IPS-15b (cell line): ENCODE results near the gene MED27.
"Not testable (repeated sequence)": the region's sequence is repeated elsewhere in the genome, so short reads cannot be mapped to it uniquely, and the experiment has no call there.

ENCODE experiments used
- H3K27me3 ChIP-seq: one replicate; pipeline ENCODE4 v1.6.1; 2013; ENCODE audit warnings: low read length; ENCODE audit not compliant: control insufficient read depth, insufficient read depth
- H3K36me3 ChIP-seq: one replicate; pipeline ENCODE4 v1.6.1; 2013; ENCODE audit warnings: low read length; ENCODE audit not compliant: control insufficient read depth, insufficient read depth
- H3K4me1 ChIP-seq: one replicate; pipeline ENCODE4 v1.6.1; 2013; ENCODE audit warnings: mild to moderate bottlenecking, low read length; ENCODE audit not compliant: control insufficient read depth, insufficient read depth
- H3K4me3 ChIP-seq: one replicate; pipeline ENCODE4 v1.5.1; 2013; ENCODE audit warnings: low read depth, low read length
- H3K9ac ChIP-seq: one replicate; pipeline ENCODE4 v1.6.1; 2013; ENCODE audit warnings: low read depth, mild to moderate bottlenecking, low read length
- H3K9me3 ChIP-seq: one replicate; pipeline ENCODE4 v1.6.1; 2013; ENCODE audit warnings: mild to moderate bottlenecking, low read length; ENCODE audit not compliant: control insufficient read depth, insufficient read depth

MED27 gene

GRCh38 chr9:132010201-132010600 lies 69.5 kb downstream of the MED27 start:
- H3K4me1 ChIP-seq = peaks cover 16% of the 10 kb centered on the region
- not testable (repeated sequence) for H3K9ac ChIP-seq, H3K27me3 ChIP-seq, H3K9me3 ChIP-seq, H3K4me3 ChIP-seq, H3K36me3 ChIP-seq

DNA sequence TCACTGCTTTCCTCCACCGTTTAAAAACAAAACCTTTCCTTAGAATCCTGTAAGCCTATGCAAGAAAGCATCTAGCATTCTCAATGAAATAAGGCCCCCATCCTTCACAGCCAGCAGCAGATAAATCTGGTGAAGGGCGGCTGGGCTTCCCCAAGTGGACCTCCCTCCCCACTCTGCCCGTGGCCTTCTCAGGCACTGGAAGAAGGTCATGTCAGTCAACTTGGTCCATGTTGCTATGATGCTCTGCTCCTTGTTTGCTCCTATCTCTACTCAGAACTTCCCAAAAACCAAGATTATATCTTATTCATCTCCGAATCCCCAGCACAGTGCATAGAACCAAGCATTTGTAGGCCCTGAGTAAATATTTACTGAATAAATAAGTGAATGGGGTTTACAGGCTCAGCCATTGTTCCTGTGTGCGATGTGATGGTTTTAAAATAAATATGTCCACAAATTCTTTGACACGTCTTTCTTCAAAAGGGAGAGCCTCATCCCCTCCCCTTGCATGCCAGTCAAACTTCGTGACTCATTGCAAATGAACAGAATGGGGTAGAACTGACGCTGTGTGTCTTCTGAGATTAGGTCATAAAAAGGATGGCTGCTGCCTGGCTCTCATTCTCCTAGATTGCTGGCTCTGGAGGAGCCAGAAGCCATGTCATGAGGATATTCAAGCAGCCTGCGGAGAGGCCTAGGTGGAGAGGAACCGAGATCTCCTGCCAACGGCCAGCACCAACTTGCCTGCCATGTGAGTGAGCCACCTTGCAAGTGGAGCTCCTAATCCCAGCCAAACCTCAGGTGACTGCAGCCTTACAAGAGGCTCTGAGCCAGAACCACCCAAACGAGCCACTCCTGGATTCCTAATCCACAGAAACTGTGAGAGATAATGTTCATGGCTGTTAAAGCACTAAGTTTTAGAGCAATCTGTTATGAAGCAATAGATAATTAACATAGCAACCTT lies 70.5 kb downstream of the MED27 start:
- Histone ChIP-seq H3K36me3 (no peaks in the 10 kb centered on the region), H3K4me1 (peaks cover 16% of the 10 kb centered on the region), H3K4me3 (no peak overlapping the region), H3K9me3 (no peaks in the 10 kb centered on the region), H3K27me3 (no peaks in the 10 kb centered on the region), H3K9ac (no peak overlapping the region)

- H3K9ac ChIP-seq = no peak overlapping the region
- no peak overlapping the region for H3K4me3 ChIP-seq
- no peaks in the 10 kb centered on the region for H3K36me3 ChIP-seq
- no peaks in the 10 kb centered on the region for H3K9me3 ChIP-seq
- no peaks in the 10 kb centered on the region for H3K27me3 ChIP-seq
- H3K4me1 ChIP-seq = peaks cover 22% of the 10 kb centered on the region
These were observed 71.4 kb downstream of the MED27 start for GRCh38 chr9:132008184-132008803.

- Histone ChIP-seq H3K4me3 (no peak overlapping the region), H3K36me3 (no peaks in the 10 kb centered on the region), H3K9ac (no peak overlapping the region), H3K9me3 (no peaks in the 10 kb centered on the region), H3K27me3 (no peaks in the 10 kb centered on the region), H3K4me1 (peaks cover 28% of the 10 kb centered on the region)
These were observed 72.2 kb downstream of the MED27 start for GRCh38 chr9:132007371-132008025.

DNA sequence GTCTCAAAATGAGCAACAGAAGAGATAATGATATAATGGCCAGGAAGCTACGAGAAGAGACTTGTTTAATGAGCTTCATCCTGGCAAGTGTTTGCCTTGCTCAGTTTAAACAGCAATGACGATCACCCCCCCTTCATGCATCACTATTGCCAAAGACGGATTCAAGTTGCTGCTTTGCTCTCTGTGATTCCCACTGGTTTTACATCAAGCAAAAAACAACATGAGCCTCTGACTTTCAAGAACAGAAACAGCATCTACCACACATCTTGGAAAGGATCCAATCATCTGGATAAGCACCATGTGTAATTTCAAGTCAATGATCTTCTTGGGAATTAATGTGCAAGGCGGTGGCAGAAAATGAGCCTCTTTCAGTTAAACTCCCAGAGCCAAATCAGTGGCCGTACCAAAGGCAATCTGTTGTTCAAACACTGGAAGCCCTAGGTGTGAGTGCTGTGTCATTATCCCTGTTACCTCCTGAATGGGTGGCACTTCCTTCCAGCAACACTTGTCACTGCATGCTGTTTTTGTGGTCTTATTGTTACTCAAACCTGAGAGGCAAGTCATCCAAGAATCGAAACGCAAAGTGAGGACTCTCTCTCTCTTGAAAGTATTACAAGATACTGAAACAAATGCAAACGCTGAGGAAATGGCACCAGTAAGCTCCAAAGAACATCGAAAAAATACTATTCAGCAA lies 72.8 kb downstream of the MED27 start:
- Histone ChIP-seq H3K9me3 (no peaks in the 10 kb centered on the region), H3K4me3 (no peak overlapping the region), H3K27me3 (no peaks in the 10 kb centered on the region), H3K9ac (no peak overlapping the region), H3K4me1 (peaks cover 34% of the 10 kb centered on the region), H3K36me3 (no peaks in the 10 kb centered on the region)

- peaks cover 35% of the 10 kb centered on the region for H3K4me1 ChIP-seq
- H3K9ac ChIP-seq = no peak overlapping the region
These were observed 73.8 kb downstream of the MED27 start for GRCh38 chr9:132005899-132006298.

DNA sequence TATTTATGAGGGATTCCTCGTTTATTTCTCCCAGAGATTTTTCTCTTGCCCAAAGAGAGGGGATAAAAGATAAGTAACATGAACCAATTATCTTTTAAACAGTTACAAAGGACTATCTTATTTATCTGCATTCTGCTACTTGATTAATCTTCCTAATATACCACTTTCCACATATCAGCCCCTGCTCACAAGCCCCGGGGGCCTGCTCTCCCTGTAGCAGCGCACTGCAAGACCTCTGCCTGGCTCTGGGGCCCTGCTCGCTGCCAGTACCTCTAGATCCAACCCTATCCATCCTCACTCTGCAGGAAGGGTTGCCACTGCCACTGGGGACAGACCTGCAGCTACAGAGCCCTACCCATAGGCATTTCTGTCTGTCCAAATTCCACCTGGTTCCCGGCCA lies 75.3 kb downstream of the MED27 start:
- no peak overlapping the region for H3K4me3 ChIP-seq
- no peak overlapping the region for H3K9ac ChIP-seq
- H3K36me3 ChIP-seq = no peaks in the 10 kb centered on the region
- H3K4me1 ChIP-seq = peaks cover 35% of the 10 kb centered on the region
- H3K27me3 ChIP-seq = no peaks in the 10 kb centered on the region
- H3K9me3 ChIP-seq = no peaks in the 10 kb centered on the region

More at GRCh38 chr9:132005899-132006298, 73.8 kb downstream of the MED27 start:
- H3K27me3 ChIP-seq = no peaks in the 10 kb centered on the region
- no peaks in the 10 kb centered on the region for H3K36me3 ChIP-seq
- H3K4me3 ChIP-seq = no peak overlapping the region
- H3K9me3 ChIP-seq = no peaks in the 10 kb centered on the region

DNA sequence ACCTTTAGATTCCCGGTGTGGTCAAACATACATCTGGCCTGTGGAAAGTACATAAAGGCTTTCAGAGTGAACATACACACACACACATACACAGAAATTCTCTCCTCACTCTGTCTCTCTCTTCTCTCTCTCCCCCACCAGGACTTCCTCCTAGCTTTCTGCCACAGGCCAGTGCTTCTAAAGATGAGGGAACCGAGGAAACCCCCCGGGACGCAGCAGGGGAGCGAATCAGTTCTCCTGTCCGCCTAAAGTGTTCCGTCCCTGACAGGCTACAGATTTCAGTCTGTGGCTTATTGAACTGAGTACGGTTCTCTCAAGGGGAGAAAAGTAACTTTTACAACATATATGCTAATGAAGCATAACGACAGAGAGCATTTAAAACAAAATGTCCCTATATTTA lies 75.8 kb downstream of the MED27 start:
- Histone ChIP-seq H3K4me3 (no peak overlapping the region), H3K9ac (no peak overlapping the region), H3K4me1 (peaks cover 35% of the 10 kb centered on the region)

GRCh38 chr9:132003319-132003704 lies 76.4 kb downstream of the MED27 start:
- Histone ChIP-seq H3K4me3 (no peak overlapping the region), H3K4me1 (peaks cover 33% of the 10 kb centered on the region), H3K9me3 (no peaks in the 10 kb centered on the region), H3K9ac (no peak overlapping the region), H3K36me3 (no peaks in the 10 kb centered on the region), H3K27me3 (no peaks in the 10 kb centered on the region)

More for the DNA sequence above, 75.8 kb downstream of the MED27 start:
- H3K9me3 ChIP-seq = no peaks in the 10 kb centered on the region
- no peaks in the 10 kb centered on the region for H3K36me3 ChIP-seq
- no peaks in the 10 kb centered on the region for H3K27me3 ChIP-seq

- no peak overlapping the region for H3K4me3 ChIP-seq
- H3K9me3 ChIP-seq = no peaks in the 10 kb centered on the region
- no peaks in the 10 kb centered on the region for H3K36me3 ChIP-seq
- no peak overlapping the region for H3K9ac ChIP-seq
- no peaks in the 10 kb centered on the region for H3K27me3 ChIP-seq
- peaks cover 30% of the 10 kb centered on the region for H3K4me1 ChIP-seq
These were observed 76.9 kb downstream of the MED27 start for GRCh38 chr9:132002643-132003318.

DNA sequence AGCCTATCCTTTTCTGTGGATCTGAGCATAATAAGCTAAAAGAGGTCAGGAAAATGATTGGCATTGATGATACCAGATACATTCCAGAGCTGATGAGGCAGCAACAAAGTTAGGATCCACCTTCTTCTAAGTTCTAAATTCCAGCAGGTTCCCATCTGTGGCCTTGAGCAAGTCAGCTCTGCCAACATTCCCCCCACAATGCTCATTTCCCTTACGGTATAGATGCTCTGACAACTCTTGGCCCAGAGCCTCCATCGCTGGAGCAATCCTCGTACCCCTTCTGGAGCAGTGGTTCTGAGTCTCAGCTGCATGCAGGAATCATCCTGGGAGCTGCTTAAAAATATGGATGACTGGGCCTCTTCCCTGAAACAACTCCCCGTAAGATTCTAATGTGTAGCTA lies 78.1 kb downstream of the MED27 start:
- Histone ChIP-seq H3K9ac (no peak overlapping the region), H3K27me3 (no peaks in the 10 kb centered on the region), H3K4me1 (peaks cover 21% of the 10 kb centered on the region), H3K9me3 (no peaks in the 10 kb centered on the region), H3K4me3 (no peak overlapping the region), H3K36me3 (no peaks in the 10 kb centered on the region)
